ENCODE data around the gene RPL27A. TPM values are rescaled to one million over a fixed set of nuclear protein-coding genes. Genes with fewer than 3 reads are reported as not detected.

Gene RPL27A
- total RNA-seq, 1 experiment from 2014 or later = 1,103 TPM

DNA sequence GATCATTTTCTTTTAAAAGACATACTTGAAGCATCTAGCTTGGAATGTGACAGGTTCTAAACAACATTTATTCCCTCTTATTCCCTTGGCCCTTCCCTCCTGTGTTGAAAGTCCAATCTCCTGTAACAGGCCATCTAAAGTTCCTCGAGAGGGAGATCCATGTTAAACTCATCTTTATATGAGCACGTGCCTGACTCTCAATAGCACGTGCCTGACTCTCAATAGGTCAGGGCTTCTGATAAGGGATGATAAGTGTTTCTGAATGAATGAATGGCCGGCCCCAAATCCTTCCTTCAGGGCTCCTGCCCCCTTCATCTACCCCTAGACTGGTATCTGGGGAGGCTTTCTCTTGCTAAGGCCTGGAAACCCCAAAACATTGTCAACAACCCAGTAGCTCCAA is 27.2 kb downstream of the RPL27A start (continued):
- TF ChIP-seq CTCF (IDR thresholded peaks at IDR 0.05) = no peak
- no peak for TF ChIP-seq GTF2I (CRISPR knock-in tag; conservative IDR thresholded peaks at IDR 0.05)
- TF ChIP-seq RORB (CRISPR knock-in tag; IDR thresholded peaks at IDR 0.05) = no peak
- no peak for TF ChIP-seq PRRX2 (CRISPR knock-in tag; IDR thresholded peaks at IDR 0.05)
- TF ChIP-seq NR1H2 (CRISPR knock-in tag; IDR thresholded peaks at IDR 0.05) = no peak
- no peak for TF ChIP-seq NFE2L1 (CRISPR knock-in tag; IDR thresholded peaks at IDR 0.05)
- TF ChIP-seq E2F4 (CRISPR knock-in tag; IDR thresholded peaks at IDR 0.05; ENCODE audit: borderline replicate concordance, low read depth) = no peak
- no peak for TF ChIP-seq SMAD3 (CRISPR knock-in tag; IDR thresholded peaks at IDR 0.05; ENCODE audit: borderline replicate concordance)

DNA sequence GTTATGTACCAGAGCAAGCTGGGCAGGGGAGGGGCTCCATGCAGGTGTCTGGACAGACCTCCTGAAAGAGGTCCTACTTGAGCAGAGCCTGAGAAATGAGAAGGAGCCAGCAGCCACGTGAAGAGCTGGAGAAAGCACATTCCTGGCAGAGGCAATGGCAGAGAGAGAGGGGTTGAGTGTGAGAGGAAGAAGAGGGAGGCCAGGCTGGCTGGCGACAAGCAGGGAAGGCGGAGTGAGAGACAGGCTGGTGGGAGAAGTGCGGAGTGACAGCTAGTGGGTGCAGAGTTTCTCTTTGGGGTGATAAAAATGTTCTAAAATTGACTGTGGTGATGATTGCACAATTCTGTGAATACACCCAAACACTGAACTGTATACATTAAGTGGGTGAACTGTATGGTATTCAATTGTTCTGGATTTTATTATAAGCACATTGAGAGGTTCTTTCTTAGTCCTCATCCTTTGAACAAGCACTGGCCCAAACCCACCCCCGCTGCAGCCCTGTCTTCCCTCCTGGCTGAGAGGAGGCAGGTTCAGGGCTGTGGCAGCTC is 29.4 kb downstream of the RPL27A start:
- POLR2A ChIA-PET = no interaction called here

More for the DNA sequence above, 29.4 kb downstream of the RPL27A start:
- no peaks in the 10 kb centered on the region for H3K9me3 Mint-ChIP-seq
- H3K4me3 Mint-ChIP-seq = no peak overlapping the region
- ATAC-seq (no peak), DNase-seq (ENCODE audit: low spot score) (no peak)
- peaks cover 8% of the 10 kb centered on the region for H3K36me3 Mint-ChIP-seq
- no peak overlapping the region for H3K27ac Mint-ChIP-seq
- CTCF ChIA-PET = no interaction called here
- TF ChIP-seq, protein P1, sequence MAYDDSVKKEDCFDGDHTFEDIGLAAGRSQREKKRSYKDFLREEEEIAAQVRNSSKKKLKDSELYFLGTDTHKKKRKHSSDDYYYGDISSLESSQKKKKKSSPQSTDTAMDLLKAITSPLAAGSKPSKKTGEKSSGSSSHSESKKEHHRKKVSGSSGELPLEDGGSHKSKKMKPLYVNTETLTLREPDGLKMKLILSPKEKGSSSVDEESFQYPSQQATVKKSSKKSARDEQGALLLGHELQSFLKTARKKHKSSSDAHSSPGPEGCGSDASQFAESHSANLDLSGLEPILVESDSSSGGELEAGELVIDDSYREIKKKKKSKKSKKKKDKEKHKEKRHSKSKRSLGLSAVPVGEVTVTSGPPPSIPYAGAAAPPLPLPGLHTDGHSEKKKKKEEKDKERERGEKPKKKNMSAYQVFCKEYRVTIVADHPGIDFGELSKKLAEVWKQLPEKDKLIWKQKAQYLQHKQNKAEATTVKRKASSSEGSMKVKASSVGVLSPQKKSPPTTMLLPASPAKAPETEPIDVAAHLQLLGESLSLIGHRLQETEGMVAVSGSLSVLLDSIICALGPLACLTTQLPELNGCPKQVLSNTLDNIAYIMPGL (CRISPR knock-in tag; IDR thresholded peaks at IDR 0.05) = no peak
- TF ChIP-seq CBFB (CRISPR knock-in tag; IDR thresholded peaks at IDR 0.05; ENCODE audit: low read depth) = no peak
- no peak for TF ChIP-seq ZMAT4 (CRISPR knock-in tag; IDR thresholded peaks at IDR 0.05)
- TF ChIP-seq, protein P2, sequence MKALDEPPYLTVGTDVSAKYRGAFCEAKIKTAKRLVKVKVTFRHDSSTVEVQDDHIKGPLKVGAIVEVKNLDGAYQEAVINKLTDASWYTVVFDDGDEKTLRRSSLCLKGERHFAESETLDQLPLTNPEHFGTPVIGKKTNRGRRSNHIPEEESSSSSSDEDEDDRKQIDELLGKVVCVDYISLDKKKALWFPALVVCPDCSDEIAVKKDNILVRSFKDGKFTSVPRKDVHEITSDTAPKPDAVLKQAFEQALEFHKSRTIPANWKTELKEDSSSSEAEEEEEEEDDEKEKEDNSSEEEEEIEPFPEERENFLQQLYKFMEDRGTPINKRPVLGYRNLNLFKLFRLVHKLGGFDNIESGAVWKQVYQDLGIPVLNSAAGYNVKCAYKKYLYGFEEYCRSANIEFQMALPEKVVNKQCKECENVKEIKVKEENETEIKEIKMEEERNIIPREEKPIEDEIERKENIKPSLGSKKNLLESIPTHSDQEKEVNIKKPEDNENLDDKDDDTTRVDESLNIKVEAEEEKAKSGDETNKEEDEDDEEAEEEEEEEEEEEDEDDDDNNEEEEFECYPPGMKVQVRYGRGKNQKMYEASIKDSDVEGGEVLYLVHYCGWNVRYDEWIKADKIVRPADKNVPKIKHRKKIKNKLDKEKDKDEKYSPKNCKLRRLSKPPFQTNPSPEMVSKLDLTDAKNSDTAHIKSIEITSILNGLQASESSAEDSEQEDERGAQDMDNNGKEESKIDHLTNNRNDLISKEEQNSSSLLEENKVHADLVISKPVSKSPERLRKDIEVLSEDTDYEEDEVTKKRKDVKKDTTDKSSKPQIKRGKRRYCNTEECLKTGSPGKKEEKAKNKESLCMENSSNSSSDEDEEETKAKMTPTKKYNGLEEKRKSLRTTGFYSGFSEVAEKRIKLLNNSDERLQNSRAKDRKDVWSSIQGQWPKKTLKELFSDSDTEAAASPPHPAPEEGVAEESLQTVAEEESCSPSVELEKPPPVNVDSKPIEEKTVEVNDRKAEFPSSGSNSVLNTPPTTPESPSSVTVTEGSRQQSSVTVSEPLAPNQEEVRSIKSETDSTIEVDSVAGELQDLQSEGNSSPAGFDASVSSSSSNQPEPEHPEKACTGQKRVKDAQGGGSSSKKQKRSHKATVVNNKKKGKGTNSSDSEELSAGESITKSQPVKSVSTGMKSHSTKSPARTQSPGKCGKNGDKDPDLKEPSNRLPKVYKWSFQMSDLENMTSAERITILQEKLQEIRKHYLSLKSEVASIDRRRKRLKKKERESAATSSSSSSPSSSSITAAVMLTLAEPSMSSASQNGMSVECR (CRISPR knock-in tag; IDR thresholded peaks at IDR 0.05; ENCODE audit: borderline replicate concordance) = no peak
- TF ChIP-seq SOX15 (CRISPR knock-in tag; IDR thresholded peaks at IDR 0.05) = no peak
- TF ChIP-seq KAT7 (CRISPR knock-in tag; IDR thresholded peaks at IDR 0.05; ENCODE audit: borderline replicate concordance) = no peak
- no peak for TF ChIP-seq IRF2 (CRISPR knock-in tag; IDR thresholded peaks at IDR 0.05; ENCODE audit: borderline replicate concordance, low read depth)
- TF ChIP-seq ZNF232 (CRISPR knock-in tag; IDR thresholded peaks at IDR 0.05) = no peak
- TF ChIP-seq EMX1 (CRISPR knock-in tag; IDR thresholded peaks at IDR 0.05) = no peak
- TF ChIP-seq ZNF121 (CRISPR knock-in tag; IDR thresholded peaks at IDR 0.05) = no peak
- peaks cover 17% of the 10 kb centered on the region for H3K4me1 Mint-ChIP-seq
- no peaks in the 10 kb centered on the region for H3K27me3 Mint-ChIP-seq (ENCODE audit: low read depth)
